A673 (cell line): ENCODE measurements around the gene TFCP2.

Source experiments
- EZH2 ChIP-seq: fragments of 200-600 bp; sonication (generic); IDR thresholded peaks from 2 replicates; pipeline ENCODE4 v1.6.1; 2017; ENCODE audit warnings: borderline replicate concordance, low read depth, mild to moderate bottlenecking, mixed read lengths, antibody characterized with exemption, low read length; ENCODE audit not compliant: poor library complexity, severe bottlenecking
- TF ChIP-seq, protein P1 (sequence below): fragments of 300-800, 200-600 bp; sonication (generic); conservative IDR thresholded peaks from 2 replicates; pipeline ENCODE4 v1.5.1; 2017; ENCODE audit warnings: low read depth, mild to moderate bottlenecking, antibody characterized with exemption, low read length, moderate library complexity, mixed read lengths

DNA sequence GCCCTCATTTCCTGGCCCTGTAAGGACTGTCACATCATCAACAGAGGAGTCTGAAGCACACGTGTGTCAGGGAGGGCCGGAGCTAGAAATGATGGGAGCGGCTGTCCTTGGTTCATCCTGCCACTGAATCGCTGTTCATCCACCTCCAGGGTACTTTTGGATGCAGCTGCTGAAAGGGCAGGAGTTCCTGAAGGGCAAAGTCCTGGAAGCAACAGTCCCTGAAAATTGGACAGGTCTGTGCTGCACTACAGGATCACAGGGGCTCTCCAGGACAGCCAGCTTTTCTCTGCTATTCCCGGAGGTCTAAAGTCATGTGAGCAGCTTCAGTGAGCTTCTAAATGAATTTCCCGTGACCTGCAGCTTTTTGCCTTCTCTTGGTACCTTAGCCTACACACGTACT lies 27.2 kb upstream of the TFCP2 start:
- TF ChIP-seq, protein P1, sequence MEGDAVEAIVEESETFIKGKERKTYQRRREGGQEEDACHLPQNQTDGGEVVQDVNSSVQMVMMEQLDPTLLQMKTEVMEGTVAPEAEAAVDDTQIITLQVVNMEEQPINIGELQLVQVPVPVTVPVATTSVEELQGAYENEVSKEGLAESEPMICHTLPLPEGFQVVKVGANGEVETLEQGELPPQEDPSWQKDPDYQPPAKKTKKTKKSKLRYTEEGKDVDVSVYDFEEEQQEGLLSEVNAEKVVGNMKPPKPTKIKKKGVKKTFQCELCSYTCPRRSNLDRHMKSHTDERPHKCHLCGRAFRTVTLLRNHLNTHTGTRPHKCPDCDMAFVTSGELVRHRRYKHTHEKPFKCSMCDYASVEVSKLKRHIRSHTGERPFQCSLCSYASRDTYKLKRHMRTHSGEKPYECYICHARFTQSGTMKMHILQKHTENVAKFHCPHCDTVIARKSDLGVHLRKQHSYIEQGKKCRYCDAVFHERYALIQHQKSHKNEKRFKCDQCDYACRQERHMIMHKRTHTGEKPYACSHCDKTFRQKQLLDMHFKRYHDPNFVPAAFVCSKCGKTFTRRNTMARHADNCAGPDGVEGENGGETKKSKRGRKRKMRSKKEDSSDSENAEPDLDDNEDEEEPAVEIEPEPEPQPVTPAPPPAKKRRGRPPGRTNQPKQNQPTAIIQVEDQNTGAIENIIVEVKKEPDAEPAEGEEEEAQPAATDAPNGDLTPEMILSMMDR = no peak
- no peak for TF ChIP-seq EZH2
